Fibroblast of skin of left quadriceps (primary cell): Measurements from ENCODE around the gene ANKRD33B.
"Not testable (repeated sequence)": the region's sequence is repeated elsewhere in the genome, so short reads cannot be mapped to it uniquely, and the experiment has no call there.

Experiments used
- DNase-seq, 2 experiments: peaks; one replicate each; pipeline ENCODE4 v3.0.0-alpha.2; 2013; ENCODE audit warnings: low read depth in 2 of 2

Gene ANKRD33B

GRCh38 chr5:10559151-10559550 is 4.7 kb upstream of the ANKRD33B start:
- DNase-seq: no peak

- DNase-seq: no peak
Observed at GRCh38 chr5:10559871-10560270, 4.0 kb upstream of the ANKRD33B start.

- no peak for DNase-seq
Observed at GRCh38 chr5:10562201-10563109, 1.4 kb upstream of the ANKRD33B start.

- DNase-seq: no peak
Observed at GRCh38 chr5:10563110-10563944, 543 bp upstream of the ANKRD33B start.

GRCh38 chr5:10564838-10565784 is 1.2 kb downstream of the ANKRD33B start:
- no peak for DNase-seq

GRCh38 chr5:10565785-10566542 is 2.1 kb downstream of the ANKRD33B start:
- no peak for DNase-seq

GRCh38 chr5:10566543-10567068 is 2.7 kb downstream of the ANKRD33B start:
- no peak for DNase-seq

- DNase-seq: no peak
Observed at GRCh38 chr5:10567121-10567591, 3.3 kb downstream of the ANKRD33B start.

GRCh38 chr5:10567781-10568321 is 4.0 kb downstream of the ANKRD33B start:
- peak; percentile 69 to 70 for DNase-seq

- DNase-seq: not testable (repeated sequence)
Observed at GRCh38 chr5:10570540-10570939, 6.7 kb downstream of the ANKRD33B start.

GRCh38 chr5:10572451-10572850 is 8.6 kb downstream of the ANKRD33B start:
- DNase-seq: no peak

- DNase-seq: no peak
Observed at GRCh38 chr5:10573487-10574145, 9.7 kb downstream of the ANKRD33B start.

GRCh38 chr5:10574879-10575278 is 11.0 kb downstream of the ANKRD33B start:
- DNase-seq: not testable (repeated sequence)

- DNase-seq: no peak
Observed at GRCh38 chr5:10576121-10576789, 12.4 kb downstream of the ANKRD33B start.

- DNase-seq: no peak
Observed at GRCh38 chr5:10576790-10577189, 12.9 kb downstream of the ANKRD33B start.

GRCh38 chr5:10577371-10578292 is 13.8 kb downstream of the ANKRD33B start:
- no peak for DNase-seq

GRCh38 chr5:10578293-10578665 is 14.4 kb downstream of the ANKRD33B start:
- DNase-seq: no peak

- no peak for DNase-seq
Observed at GRCh38 chr5:10578869-10579268, 15.0 kb downstream of the ANKRD33B start.
